Measurements from ENCODE around the gene CHD5. TPM values are rescaled to one million over a fixed set of nuclear protein-coding genes. Genes with fewer than 3 reads are reported as not detected.
A peak's percentile ranks its signal among the peaks of the same experiment; 100 is the strongest.

The CHD5 gene
- total and polyA plus RNA-seq, 2 of the 13 experiments (the other 11 are each of a cell fraction or from before 2014, with no cell fraction given): 0.02 to 0.21 TPM

GRCh38 chr1:6199298-6200187 lies 19.4 kb upstream of the CHD5 start, which contains the start of gene RPL22 (continued):
- TF ChIP-seq ZNF292 (CRISPR knock-in tag; IDR thresholded peaks at IDR 0.05; ENCODE audit: borderline replicate concordance, low read depth): no peak
- peak; percentile 36; the same call in 1 of the 2 replicates for TF ChIP-seq HNF1A (IDR thresholded peaks at IDR 0.05; ENCODE audit: low read depth)
- TF ChIP-seq HNF1A (CRISPR knock-in tag; IDR thresholded peaks at IDR 0.05; ENCODE audit: borderline replicate concordance): peak; percentile 78; the same call in 1 of the 2 replicates
- peak; percentile 92 for TF ChIP-seq ZBTB7A (CRISPR knock-in tag; IDR thresholded peaks at IDR 0.05)
- TF ChIP-seq FOXP1 (IDR thresholded peaks at IDR 0.05): no peak
- TF ChIP-seq FOXP1 (CRISPR knock-in tag; IDR thresholded peaks at IDR 0.05): peak; percentile 8
- peak; percentile 97 for TF ChIP-seq SPEN (CRISPR knock-in tag; IDR thresholded peaks at IDR 0.05; ENCODE audit: low read depth)
- TF ChIP-seq KLF12 (CRISPR knock-in tag; IDR thresholded peaks at IDR 0.05; ENCODE audit: borderline replicate concordance): peak; percentile 99
- TF ChIP-seq ZNF468 (CRISPR knock-in tag; IDR thresholded peaks at IDR 0.05): no peak
- peak; percentile 54; the same call in 1 of the 2 replicates for TF ChIP-seq DNMT3B (CRISPR knock-in tag; conservative IDR thresholded peaks at IDR 0.05)
- no peak for TF ChIP-seq ZNF652 (CRISPR knock-in tag; IDR thresholded peaks at IDR 0.05; ENCODE audit: borderline replicate concordance, low read depth)
- 0 out of 2 replicates have a peak, but pooled peaks have one; percentile 54 for TF ChIP-seq ZNF367 (CRISPR knock-in tag; IDR thresholded peaks at IDR 0.05; ENCODE audit: borderline replicate concordance)
- TF ChIP-seq IKZF1 (IDR thresholded peaks at IDR 0.05): no peak
- peak; percentile 71; the same call in 1 of the 2 replicates for TF ChIP-seq THAP7 (CRISPR knock-in tag; IDR thresholded peaks at IDR 0.05)
- TF ChIP-seq MEIS1 (CRISPR knock-in tag; IDR thresholded peaks at IDR 0.05; ENCODE audit: borderline replicate concordance): peak; percentile 69; the same call in 1 of the 2 replicates
- TF ChIP-seq, protein P1, sequence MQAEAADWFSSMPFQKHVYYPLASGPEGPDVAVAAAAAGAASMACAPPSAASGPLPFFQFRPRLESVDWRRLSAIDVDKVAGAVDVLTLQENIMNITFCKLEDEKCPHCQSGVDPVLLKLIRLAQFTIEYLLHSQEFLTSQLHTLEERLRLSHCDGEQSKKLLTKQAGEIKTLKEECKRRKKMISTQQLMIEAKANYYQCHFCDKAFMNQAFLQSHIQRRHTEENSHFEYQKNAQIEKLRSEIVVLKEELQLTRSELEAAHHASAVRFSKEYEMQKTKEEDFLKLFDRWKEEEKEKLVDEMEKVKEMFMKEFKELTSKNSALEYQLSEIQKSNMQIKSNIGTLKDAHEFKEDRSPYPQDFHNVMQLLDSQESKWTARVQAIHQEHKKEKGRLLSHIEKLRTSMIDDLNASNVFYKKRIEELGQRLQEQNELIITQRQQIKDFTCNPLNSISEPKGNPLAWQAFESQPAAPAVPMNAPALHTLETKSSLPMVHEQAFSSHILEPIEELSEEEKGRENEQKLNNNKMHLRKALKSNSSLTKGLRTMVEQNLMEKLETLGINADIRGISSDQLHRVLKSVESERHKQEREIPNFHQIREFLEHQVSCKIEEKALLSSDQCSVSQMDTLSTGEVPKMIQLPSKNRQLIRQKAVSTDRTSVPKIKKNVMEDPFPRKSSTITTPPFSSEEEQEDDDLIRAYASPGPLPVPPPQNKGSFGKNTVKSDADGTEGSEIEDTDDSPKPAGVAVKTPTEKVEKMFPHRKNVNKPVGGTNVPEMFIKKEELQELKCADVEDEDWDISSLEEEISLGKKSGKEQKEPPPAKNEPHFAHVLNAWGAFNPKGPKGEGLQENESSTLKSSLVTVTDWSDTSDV (CRISPR knock-in tag; IDR thresholded peaks at IDR 0.05): no peak
- peak; percentile 92 for TF ChIP-seq NRL (CRISPR knock-in tag; IDR thresholded peaks at IDR 0.05; ENCODE audit: borderline replicate concordance)
- no peak for TF ChIP-seq SMC3 (IDR thresholded peaks at IDR 0.05; ENCODE audit: low read length)
- TF ChIP-seq PITX1 (CRISPR knock-in tag; IDR thresholded peaks at IDR 0.05): peak; percentile 62; the same call in 1 of the 2 replicates
- TF ChIP-seq, protein P2, sequence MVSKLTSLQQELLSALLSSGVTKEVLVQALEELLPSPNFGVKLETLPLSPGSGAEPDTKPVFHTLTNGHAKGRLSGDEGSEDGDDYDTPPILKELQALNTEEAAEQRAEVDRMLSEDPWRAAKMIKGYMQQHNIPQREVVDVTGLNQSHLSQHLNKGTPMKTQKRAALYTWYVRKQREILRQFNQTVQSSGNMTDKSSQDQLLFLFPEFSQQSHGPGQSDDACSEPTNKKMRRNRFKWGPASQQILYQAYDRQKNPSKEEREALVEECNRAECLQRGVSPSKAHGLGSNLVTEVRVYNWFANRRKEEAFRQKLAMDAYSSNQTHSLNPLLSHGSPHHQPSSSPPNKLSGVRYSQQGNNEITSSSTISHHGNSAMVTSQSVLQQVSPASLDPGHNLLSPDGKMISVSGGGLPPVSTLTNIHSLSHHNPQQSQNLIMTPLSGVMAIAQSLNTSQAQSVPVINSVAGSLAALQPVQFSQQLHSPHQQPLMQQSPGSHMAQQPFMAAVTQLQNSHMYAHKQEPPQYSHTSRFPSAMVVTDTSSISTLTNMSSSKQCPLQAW (CRISPR knock-in tag; IDR thresholded peaks at IDR 0.05): peak; percentile 82

Data from HepG2 (cell line).